SJSA1 (cell line): ENCODE data around the gene TMEM183A. TPM values are rescaled to one million over a fixed set of nuclear protein-coding genes. Genes with fewer than 3 reads are reported as not detected.

ENCODE experiments used
- DNase-seq, 2 experiments: peaks; one replicate each; pipeline ENCODE4 v3.0.0-alpha.2; 2015 to 2020; ENCODE audit warnings: low spot score in 2 of 2, low read depth in 1 of 2
- H3K27ac ChIP-seq: fragments of 250-450 bp; sonication (Bioruptor Pico); 2 replicates; pipeline ENCODE4 v1.5.1; 2020; ENCODE audit warnings: mild to moderate bottlenecking, moderate library complexity
- H3K27me3 ChIP-seq: fragments of 250-450 bp; sonication (Bioruptor Pico); replicated peaks from 2 replicates; pipeline ENCODE4 v1.5.1; 2020; ENCODE audit warnings: mild to moderate bottlenecking, moderate library complexity
- H3K36me3 ChIP-seq: fragments of 250-450 bp; sonication (Bioruptor Pico); 2 replicates; pipeline ENCODE4 v1.5.1; 2020; ENCODE audit warnings: mild to moderate bottlenecking
- H3K4me1 ChIP-seq: fragments of 250-450 bp; sonication (Bioruptor Pico); replicated peaks from 2 replicates; pipeline ENCODE4 v1.6.1; 2021; ENCODE audit warnings: mild to moderate bottlenecking
- H3K4me3 ChIP-seq: fragments of 250-450 bp; sonication (Bioruptor Pico); 2 replicates; pipeline ENCODE4 v1.5.1; 2020; ENCODE audit warnings: mild to moderate bottlenecking
- H3K9me3 ChIP-seq: fragments of 250-450 bp; sonication (Bioruptor Pico); replicated peaks from 2 replicates; pipeline ENCODE4 v1.5.1; 2020; ENCODE audit warnings: mild to moderate bottlenecking
- total RNA-seq: library from RNA; depleted of rRNA; stranded (reverse); fragments of >200 nt; shearing (Covaris generic); gene quantifications from 2 replicates; pipeline ENCODE4 v1.2.3, GENCODE V29; 2014; rRNA removed

TMEM183A gene
- total RNA-seq, 1 experiment from 2014 or later, result 88.4 TPM

- H3K9me3 ChIP-seq, result no peaks in the 10 kb centered on the region
- H3K27ac ChIP-seq, result no peak overlapping the region
- H3K4me3 ChIP-seq, result no peak overlapping the region
- no peaks in the 10 kb centered on the region for H3K36me3 ChIP-seq
- no peak for DNase-seq
- no peaks in the 10 kb centered on the region for H3K4me1 ChIP-seq
- 0 out of 2 replicates have a peak, but pooled peaks cover 2% of the 10 kb centered on the region for H3K27me3 ChIP-seq
Observed at GRCh38 chr1:203065191-203065590, 58.0 kb downstream of the TMEM183A start.

GRCh38 chr1:203065986-203066385 is 58.8 kb downstream of the TMEM183A start:
- Histone ChIP-seq H3K4me1 (no peaks in the 10 kb centered on the region), H3K27me3 (0 out of 2 replicates have a peak, but pooled peaks cover 2% of the 10 kb centered on the region), H3K27ac (no peak overlapping the region)

GRCh38 chr1:203066965-203067364 is 59.8 kb downstream of the TMEM183A start:
- no peak for DNase-seq
- no peak overlapping the region for H3K4me3 ChIP-seq
- H3K36me3 ChIP-seq, result no peaks in the 10 kb centered on the region
- no peaks in the 10 kb centered on the region for H3K9me3 ChIP-seq
- H3K27me3 ChIP-seq, result 0 out of 2 replicates have a peak, but pooled peaks cover 2% of the 10 kb centered on the region
- no peaks in the 10 kb centered on the region for H3K4me1 ChIP-seq
- H3K27ac ChIP-seq, result no peak overlapping the region

More at GRCh38 chr1:203065986-203066385, 58.8 kb downstream of the TMEM183A start:
- Histone ChIP-seq H3K4me3 (no peak overlapping the region), H3K36me3 (no peaks in the 10 kb centered on the region), H3K9me3 (no peaks in the 10 kb centered on the region)
- no peak for DNase-seq

- no peak for DNase-seq
- Histone ChIP-seq H3K27ac (no peak overlapping the region), H3K4me1 (no peaks in the 10 kb centered on the region)
Observed at GRCh38 chr1:203069030-203069747, 62.0 kb downstream of the TMEM183A start.

GRCh38 chr1:203072002-203072602 is 64.9 kb downstream of the TMEM183A start:
- H3K36me3 ChIP-seq, result no peaks in the 10 kb centered on the region

More at GRCh38 chr1:203069030-203069747, 62.0 kb downstream of the TMEM183A start:
- H3K27me3 ChIP-seq, result 0 out of 2 replicates have a peak, but pooled peaks cover 14% of the 10 kb centered on the region
- H3K4me3 ChIP-seq, result no peak overlapping the region
- no peaks in the 10 kb centered on the region for H3K9me3 ChIP-seq
- no peaks in the 10 kb centered on the region for H3K36me3 ChIP-seq

GRCh38 chr1:203072911-203073310 is 65.7 kb downstream of the TMEM183A start:
- Histone ChIP-seq H3K27ac (no peak overlapping the region), H3K9me3 (no peaks in the 10 kb centered on the region), H3K4me3 (no peak overlapping the region), H3K4me1 (no peaks in the 10 kb centered on the region), H3K27me3 (0 out of 2 replicates have a peak, but pooled peaks cover 12% of the 10 kb centered on the region), H3K36me3 (no peaks in the 10 kb centered on the region)
- DNase-seq, result no peak

More at GRCh38 chr1:203072002-203072602, 64.9 kb downstream of the TMEM183A start:
- Histone ChIP-seq H3K9me3 (no peaks in the 10 kb centered on the region), H3K4me3 (no peak overlapping the region), H3K27me3 (0 out of 2 replicates have a peak, but pooled peaks cover 12% of the 10 kb centered on the region), H3K27ac (no peak overlapping the region), H3K4me1 (no peaks in the 10 kb centered on the region)
- DNase-seq, result no peak

GRCh38 chr1:203073469-203073868 is 66.3 kb downstream of the TMEM183A start:
- DNase-seq, result no peak
- no peaks in the 10 kb centered on the region for H3K36me3 ChIP-seq
- H3K27me3 ChIP-seq, result 0 out of 2 replicates have a peak, but pooled peaks cover 12% of the 10 kb centered on the region
- H3K9me3 ChIP-seq, result no peaks in the 10 kb centered on the region
- H3K4me3 ChIP-seq, result no peak overlapping the region
- H3K27ac ChIP-seq, result no peak overlapping the region
- no peaks in the 10 kb centered on the region for H3K4me1 ChIP-seq

Other genes starting within 250 kb of the TMEM183A start
- gene KDM5B, start 199.0 kb upstream of the TMEM183A start, total RNA-seq, result 27.6 and 34.2 TPM in 2 replicates
- gene PCAT6, start 196.4 kb upstream of the TMEM183A start, total RNA-seq, result not detected in 2 replicates
- gene RABIF, start 118.2 kb upstream of the TMEM183A start, total RNA-seq, result 5.2 and 5.5 TPM in 2 replicates
- 21.6 and 28.9 TPM in 2 replicates for gene KLHL12, start 80.1 kb upstream of the TMEM183A start, total RNA-seq
- gene ADIPOR1, start 49.1 kb upstream of the TMEM183A start, total RNA-seq, result 126 and 129 TPM in 2 replicates
- gene CYB5R1, start 40.1 kb upstream of the TMEM183A start, total RNA-seq, result 25.6 and 33.2 TPM in 2 replicates
- gene PPFIA4, start 19.1 kb downstream of the TMEM183A start, total RNA-seq, result not detected in 2 replicates
- not detected in 2 replicates for gene MYOG, start 78.6 kb downstream of the TMEM183A start, total RNA-seq
- not detected in 2 replicates for gene ADORA1, start 120.4 kb downstream of the TMEM183A start, total RNA-seq
- gene MYBPH, start 168.5 kb downstream of the TMEM183A start, total RNA-seq, result not detected in 2 replicates
- gene CHI3L1, start 179.3 kb downstream of the TMEM183A start, total RNA-seq, result not detected in 2 replicates
- not detected in 2 replicates for gene CHIT1, start 222.3 kb downstream of the TMEM183A start, total RNA-seq